ENCODE results near the gene RB1. TPM values are rescaled to one million over a fixed set of nuclear protein-coding genes. Genes with fewer than 3 reads are reported as not detected.

RB1 gene
- total RNA-seq, 1 experiment from 2014 or later = 57.1 TPM

GRCh38 chr13:48502601-48503319, 199.2 kb downstream of the RB1 start:
- no peak overlapping the region for H3K27ac ChIP-seq (ENCODE audit: low read depth, low read length, poor library complexity, severe bottlenecking)
- H3K27me3 ChIP-seq (replicated peaks; ENCODE audit: insufficient read depth, low read depth, low read length, poor library complexity) = no peaks in the 10 kb centered on the region
- no TSS peak for BruUV-seq (replicated peaks)
- no peak overlapping the region for H3K4me3 ChIP-seq (ENCODE audit: low read depth, low read length, poor library complexity, severe bottlenecking)
- intact Hi-C loops (cut with micrococcal nuclease; ENCODE audit: unreplicated experiment) = no loop called here
- TF ChIP-seq EZH2 (IDR thresholded peaks at IDR 0.05; ENCODE audit: borderline replicate concordance, low read depth, low read length, poor library complexity, severe bottlenecking) (no peak), CTCF (conservative IDR thresholded peaks at IDR 0.05; ENCODE audit: low read depth, low read length) (no peak)
- DNase-seq (ENCODE audit: low spot score) = no peak
- no peaks in the 10 kb centered on the region for H3K36me3 ChIP-seq (ENCODE audit: insufficient read depth, low read length, poor library complexity, severe bottlenecking)
- H3K9me3 ChIP-seq (ENCODE audit: low read depth, low read length, poor library complexity, severe bottlenecking) = no peaks in the 10 kb centered on the region
- peaks cover 3% of the 10 kb centered on the region for H3K4me1 ChIP-seq (ENCODE audit: insufficient read depth, low read length, poor library complexity, severe bottlenecking)
- POLR2A ChIA-PET (ENCODE audit: low non-redundant PET) = no interaction called here
- CTCF ChIA-PET = no interaction called here

- Histone ChIP-seq H3K4me3 (ENCODE audit: low read depth, low read length, poor library complexity, severe bottlenecking) (no peak overlapping the region), H3K27ac (ENCODE audit: low read depth, low read length, poor library complexity, severe bottlenecking) (no peak overlapping the region), H3K27me3 (replicated peaks; ENCODE audit: insufficient read depth, low read depth, low read length, poor library complexity) (no peaks in the 10 kb centered on the region), H3K36me3 (ENCODE audit: insufficient read depth, low read length, poor library complexity, severe bottlenecking) (no peaks in the 10 kb centered on the region), H3K9me3 (ENCODE audit: low read depth, low read length, poor library complexity, severe bottlenecking) (no peaks in the 10 kb centered on the region), H3K4me1 (ENCODE audit: insufficient read depth, low read length, poor library complexity, severe bottlenecking) (peaks cover 3% of the 10 kb centered on the region)
- intact Hi-C loops (cut with micrococcal nuclease; ENCODE audit: unreplicated experiment) = no loop called here
- ChIA-PET POLR2A (ENCODE audit: low non-redundant PET) (no interaction called here), CTCF (no interaction called here)
- BruUV-seq (replicated peaks) = no TSS peak
- TF ChIP-seq CTCF (conservative IDR thresholded peaks at IDR 0.05; ENCODE audit: low read depth, low read length) (no peak), EZH2 (IDR thresholded peaks at IDR 0.05; ENCODE audit: borderline replicate concordance, low read depth, low read length, poor library complexity, severe bottlenecking) (no peak)
- no peak for DNase-seq (ENCODE audit: low spot score)
Observed at GRCh38 chr13:48504606-48505005, 201.1 kb downstream of the RB1 start.

- H3K36me3 ChIP-seq (ENCODE audit: insufficient read depth, low read length, poor library complexity, severe bottlenecking) = no peaks in the 10 kb centered on the region
- BruUV-seq (replicated peaks) = no TSS peak
- TF ChIP-seq EZH2 (IDR thresholded peaks at IDR 0.05; ENCODE audit: borderline replicate concordance, low read depth, low read length, poor library complexity, severe bottlenecking) (no peak), CTCF (conservative IDR thresholded peaks at IDR 0.05; ENCODE audit: low read depth, low read length) (no peak)
- H3K27ac ChIP-seq (ENCODE audit: low read depth, low read length, poor library complexity, severe bottlenecking) = no peak overlapping the region
- ChIA-PET CTCF (no interaction called here), POLR2A (ENCODE audit: low non-redundant PET) (no interaction called here)
- DNase-seq (ENCODE audit: low spot score) = no peak
- no peaks in the 10 kb centered on the region for H3K9me3 ChIP-seq (ENCODE audit: low read depth, low read length, poor library complexity, severe bottlenecking)
- H3K27me3 ChIP-seq (replicated peaks; ENCODE audit: insufficient read depth, low read depth, low read length, poor library complexity) = no peaks in the 10 kb centered on the region
- no peak overlapping the region for H3K4me3 ChIP-seq (ENCODE audit: low read depth, low read length, poor library complexity, severe bottlenecking)
- intact Hi-C loops (cut with micrococcal nuclease; ENCODE audit: unreplicated experiment) = no loop called here
- peaks cover 3% of the 10 kb centered on the region for H3K4me1 ChIP-seq (ENCODE audit: insufficient read depth, low read length, poor library complexity, severe bottlenecking)
Observed at GRCh38 chr13:48505012-48505411, 201.5 kb downstream of the RB1 start.

All from A673 (cell line).